Transverse colon (tissue), 4 donors: ENCODE results near the gene GPR21. TPM values are rescaled to one million over a fixed set of nuclear protein-coding genes. Genes with fewer than 3 reads are reported as not detected.

Source experiments
- DNase-seq: peaks from one replicate; pipeline ENCODE4 v3.0.0-alpha.2; 2019
- H3K27ac ChIP-seq, 4 donors: fragments of 200-600 bp; sonication (generic); 2 replicates each; pipeline ENCODE4 v1.5.1; 2016 to 2018; ENCODE audit warnings: inconsistent platforms in 4 of 4
- H3K27me3 ChIP-seq: fragments of 200-600 bp; sonication (generic); 2 replicates; pipeline ENCODE4 v1.5.1; 2017; ENCODE audit warnings: inconsistent platforms
- H3K36me3 ChIP-seq, 4 donors: fragments of 200-600 bp; sonication (generic); 2 replicates each; pipeline ENCODE4 v1.5.1; 2017 to 2019; ENCODE audit warnings: inconsistent platforms in 4 of 4
- H3K4me1 ChIP-seq, 4 donors: fragments of 200-600 bp; sonication (generic); 2 replicates each; pipeline ENCODE4 v1.5.1; 2017 to 2020; ENCODE audit warnings: inconsistent platforms in 4 of 4
- H3K4me3 ChIP-seq, 4 donors: fragments of 200-600 bp; sonication (generic); 1 replicate in 1 of 4; 2 replicates in 3 of 4; pipeline versions ENCODE4 v1.5.1 to v1.6.1; 2017 to 2019; ENCODE audit warnings: inconsistent platforms in 4 of 4
- H3K9me3 ChIP-seq, 2 donors: fragments of 200-600 bp; sonication (generic); 2 replicates each; pipeline ENCODE4 v1.5.1; 2017 to 2019; ENCODE audit warnings: inconsistent platforms in 2 of 2
- EP300 ChIP-seq: sonication (generic); formaldehyde crosslinking; IDR thresholded peaks from one replicate; pipeline ENCODE4 v1.6.1; 2017; ENCODE audit warnings: antibody characterized with exemption, low read depth
- POLR2A ChIP-seq: fragments of 450-650 bp; IDR thresholded peaks from one replicate; pipeline ENCODE4 v1.6.1; 2016; ENCODE audit warnings: antibody characterized with exemption, mild to moderate bottlenecking, moderate library complexity
- POLR2AphosphoS5 ChIP-seq, 3 donors: sonication (generic); formaldehyde crosslinking; IDR thresholded peaks; one replicate each; pipeline ENCODE4 v1.6.1; 2016; ENCODE audit warnings: antibody characterized with exemption in 3 of 3
- WGBS, 2 donors: methylation state at CpG; one replicate each; pipeline ENCODE4 v1.1.5; 2018; ENCODE audit warnings: low coverage in 1 of 2; 5-methylcytosine and 5-hydroxymethylcytosine counted together
- in situ Hi-C, 4 donors: fragments of 200-750 bp; cut with MboI; loops; one replicate each; pipeline versions ENCODE4 v1.15.0 to v1.15.1; 2017; ENCODE audit warnings: low sequenced_read_pairs in 3 of 4, low pct_ligation_motif_present in 1 of 4, low pct_unique_long_range_greater_than_20kb in 1 of 4
- intact Hi-C: fragments of 100-400 bp; cut with DNase I; formaldehyde crosslinking; loops from one replicate; pipeline ENCODE4 v1.15.1; 2023; ENCODE audit warnings: low total_unique reads
- total RNA-seq, 4 donors: library from RNA; depleted of rRNA; stranded (reverse); fragments of >200 nt; gene quantifications; one replicate each; pipeline ENCODE4 v1.1.0, GENCODE V29; 2016
- TF ChIP-seq, protein P1 (sequence below), 5 experiments: fragments of 200-600 bp in 3 of 5; fragments of 450-650 bp in 2 of 5; sonication (generic) in 3 of 5; IDR thresholded peaks; 1 replicate in 2 of 5; 2 replicates in 3 of 5; pipeline ENCODE4 v1.5.1; 2016 to 2017; ENCODE audit warnings: antibody characterized with exemption in 5 of 5, inconsistent platforms in 3 of 5, mild to moderate bottlenecking in 2 of 5, moderate library complexity in 1 of 5

The GPR21 gene
- total RNA-seq, 4 donors from 2014 or later: 3.0 TPM; not detected in 3

DNA sequence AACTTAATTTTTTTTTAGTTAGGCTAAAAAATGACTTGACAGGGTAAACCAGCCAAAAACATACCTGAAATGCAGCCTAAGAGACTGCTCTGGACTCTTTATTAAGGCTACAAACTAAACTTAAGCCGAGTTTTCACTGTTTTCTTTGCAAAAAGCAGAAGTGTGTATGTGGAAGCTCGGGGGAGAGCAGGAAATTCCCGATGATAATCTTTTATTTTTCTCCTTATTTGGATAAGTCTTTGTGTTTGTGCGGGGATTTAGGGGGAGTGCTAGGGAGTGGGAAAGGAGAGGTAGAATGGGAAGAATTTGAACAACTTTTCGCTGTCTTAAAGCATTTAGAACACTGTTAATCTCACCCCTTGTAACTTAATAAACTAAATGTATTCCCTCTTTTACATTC, 30.7 kb upstream of the GPR21 start:
- WGBS, 2 donors: 55 to 60% methylated on average over 5 of the region's 5 CpGs
- H3K36me3 ChIP-seq: peaks cover 0 to 41% (median 20%) of the 10 kb centered on the region in 4 donors

DNA sequence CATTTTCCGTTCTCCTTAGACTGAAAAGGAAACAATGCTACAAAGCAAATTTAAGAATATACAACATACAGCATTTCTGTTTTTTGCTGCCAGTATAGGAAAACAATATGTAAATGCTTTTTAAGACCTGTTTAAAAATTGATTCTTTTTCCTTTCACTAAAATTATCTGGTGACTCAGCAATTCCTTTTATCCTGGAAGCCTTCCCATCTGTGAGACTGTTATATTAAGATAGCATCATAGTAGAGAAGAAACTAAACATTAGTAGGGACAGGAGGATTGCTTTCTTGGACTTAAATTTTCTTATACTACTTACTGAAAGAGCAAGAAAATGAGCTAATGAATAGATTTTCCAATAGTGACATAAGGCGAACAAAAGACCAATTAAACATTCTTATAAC, 30.0 kb upstream of the GPR21 start:
- Histone ChIP-seq H3K4me3 (no peak overlapping the region), H3K27ac (peak overlapping the region in 2 of 4 donors; percentile 5 to 31), H3K27me3 (no peaks in the 10 kb centered on the region), H3K4me1 (no peaks in the 10 kb centered on the region), H3K9me3 (no peaks in the 10 kb centered on the region), H3K36me3 (peaks cover 0 to 35% (median 17%) of the 10 kb centered on the region in 4 donors)
- no peak for DNase-seq
- TF ChIP-seq POLR2A (no peak), EP300 (no peak), POLR2AphosphoS5 (IDR thresholded peaks at IDR 0.05) (no peak)
- TF ChIP-seq, protein P1, sequence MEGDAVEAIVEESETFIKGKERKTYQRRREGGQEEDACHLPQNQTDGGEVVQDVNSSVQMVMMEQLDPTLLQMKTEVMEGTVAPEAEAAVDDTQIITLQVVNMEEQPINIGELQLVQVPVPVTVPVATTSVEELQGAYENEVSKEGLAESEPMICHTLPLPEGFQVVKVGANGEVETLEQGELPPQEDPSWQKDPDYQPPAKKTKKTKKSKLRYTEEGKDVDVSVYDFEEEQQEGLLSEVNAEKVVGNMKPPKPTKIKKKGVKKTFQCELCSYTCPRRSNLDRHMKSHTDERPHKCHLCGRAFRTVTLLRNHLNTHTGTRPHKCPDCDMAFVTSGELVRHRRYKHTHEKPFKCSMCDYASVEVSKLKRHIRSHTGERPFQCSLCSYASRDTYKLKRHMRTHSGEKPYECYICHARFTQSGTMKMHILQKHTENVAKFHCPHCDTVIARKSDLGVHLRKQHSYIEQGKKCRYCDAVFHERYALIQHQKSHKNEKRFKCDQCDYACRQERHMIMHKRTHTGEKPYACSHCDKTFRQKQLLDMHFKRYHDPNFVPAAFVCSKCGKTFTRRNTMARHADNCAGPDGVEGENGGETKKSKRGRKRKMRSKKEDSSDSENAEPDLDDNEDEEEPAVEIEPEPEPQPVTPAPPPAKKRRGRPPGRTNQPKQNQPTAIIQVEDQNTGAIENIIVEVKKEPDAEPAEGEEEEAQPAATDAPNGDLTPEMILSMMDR (IDR thresholded peaks at IDR 0.05): no peak
- 68 to 90% methylated on average over 2 of the region's 2 CpGs for WGBS, 2 donors
- in situ Hi-C loops (no loop called here), intact Hi-C loops (no loop called here)

More for the DNA sequence above, 30.7 kb upstream of the GPR21 start:
- no peaks in the 10 kb centered on the region for H3K9me3 ChIP-seq
- TF ChIP-seq, protein P1 (IDR thresholded peaks at IDR 0.05): no peak
- no peak for TF ChIP-seq POLR2A
- TF ChIP-seq POLR2AphosphoS5 (IDR thresholded peaks at IDR 0.05): no peak
- no peak for TF ChIP-seq EP300
- no peaks in the 10 kb centered on the region for H3K4me1 ChIP-seq
- no peak for DNase-seq
- intact Hi-C loops: no loop called here
- H3K4me3 ChIP-seq: no peak overlapping the region
- in situ Hi-C loops: no loop called here
- no peaks in the 10 kb centered on the region for H3K27me3 ChIP-seq
- peak overlapping the region in 3 of 4 donors; percentile 2 to 31 (median 5) for H3K27ac ChIP-seq

DNA sequence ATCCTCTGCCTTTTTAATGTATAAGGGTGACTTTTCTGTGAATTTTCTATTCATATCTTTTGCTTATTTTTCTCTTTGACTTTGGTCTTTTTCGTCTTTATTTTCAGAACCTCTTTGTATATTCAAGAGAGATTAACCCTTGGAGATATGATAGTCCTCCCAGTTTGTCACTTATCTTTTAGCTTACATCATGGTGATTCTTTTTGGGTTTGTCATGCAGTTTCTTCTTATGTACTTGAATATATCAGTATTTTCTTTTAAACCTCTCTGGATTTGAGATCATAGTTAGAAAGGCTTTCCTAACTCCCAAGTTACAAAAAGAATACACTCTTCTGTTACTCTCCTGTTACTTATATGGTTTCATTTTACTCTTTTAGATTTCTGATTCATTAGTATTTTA, 27.5 kb upstream of the GPR21 start:
- Histone ChIP-seq H3K27me3 (no peaks in the 10 kb centered on the region), H3K9me3 (no peaks in the 10 kb centered on the region), H3K4me1 (peaks cover 0 to 5% (median 0%) of the 10 kb centered on the region in 4 donors), H3K27ac (no peak overlapping the region), H3K36me3 (peaks cover 0 to 20% (median 8%) of the 10 kb centered on the region in 4 donors), H3K4me3 (no peak overlapping the region)
- no peak for DNase-seq
- no peak for TF ChIP-seq EP300
- no peak for TF ChIP-seq POLR2AphosphoS5 (IDR thresholded peaks at IDR 0.05)
- TF ChIP-seq, protein P1 (IDR thresholded peaks at IDR 0.05): no peak
- WGBS, 2 donors: 70 to 88% methylated on average over 1 of the region's 1 CpG
- intact Hi-C loops (no loop called here), in situ Hi-C loops (no loop called here)

DNA sequence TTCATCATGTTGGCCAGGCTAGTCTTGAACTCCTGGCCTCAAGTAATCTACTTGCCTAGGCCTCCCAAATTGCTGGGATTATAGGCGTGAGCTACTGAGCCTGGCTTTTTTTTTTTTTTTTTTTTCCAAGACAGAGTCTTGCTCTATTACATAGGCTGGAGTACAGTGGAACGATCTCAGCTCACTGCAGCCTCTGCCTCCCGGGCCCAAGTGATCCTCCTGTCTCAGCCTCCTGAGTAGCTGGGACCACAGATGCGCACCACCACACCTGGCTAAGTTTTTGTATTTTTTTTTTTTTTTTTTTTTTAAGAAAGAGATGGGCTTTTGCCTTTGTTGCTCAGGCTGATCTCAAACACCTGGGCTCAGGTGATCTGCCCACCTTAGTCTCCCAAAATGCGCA, 26.2 kb upstream of the GPR21 start:
- TF ChIP-seq EP300 (no peak), POLR2AphosphoS5 (IDR thresholded peaks at IDR 0.05) (no peak), POLR2A (no peak)
- TF ChIP-seq, protein P1 (IDR thresholded peaks at IDR 0.05): no peak
- Histone ChIP-seq H3K27ac (no peak overlapping the region), H3K4me1 (peaks cover 0 to 5% (median 0%) of the 10 kb centered on the region in 4 donors), H3K27me3 (no peaks in the 10 kb centered on the region), H3K9me3 (no peaks in the 10 kb centered on the region), H3K36me3 (peaks cover 0 to 16% (median 5%) of the 10 kb centered on the region in 4 donors), H3K4me3 (no peak overlapping the region)
- intact Hi-C loops: no loop called here
- in situ Hi-C loops: no loop called here
- 79 to 87% methylated on average over 3 to 5 of the region's 5 CpGs for WGBS, 2 donors
- no peak for DNase-seq
